Measurements from ENCODE around the gene IL26.
"Not testable (repeated sequence)": the region's sequence is repeated elsewhere in the genome, so short reads cannot be mapped to it uniquely, and the experiment has no call there.

Gene IL26

GRCh38 chr12:68239309-68239982, 13.8 kb upstream of the IL26 start:
- no peak for DNase-seq

DNA sequence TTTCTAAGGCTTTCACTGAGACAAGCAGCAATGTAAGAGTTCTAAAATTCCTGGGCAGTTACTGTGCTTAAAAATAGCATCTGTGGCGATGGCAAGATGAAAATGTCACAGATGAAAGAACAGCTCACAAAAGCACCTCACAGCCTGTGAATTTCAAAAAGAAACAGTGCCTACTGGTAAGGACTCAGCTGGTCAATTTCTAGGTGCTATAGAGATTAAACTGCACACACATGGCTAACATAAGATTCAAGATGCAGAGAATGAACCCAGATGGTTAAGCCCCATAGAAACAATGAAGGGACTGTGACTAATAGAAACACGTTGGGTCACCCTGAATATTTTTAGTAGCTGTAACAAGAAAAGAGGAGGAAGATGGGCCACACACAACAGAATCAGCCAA, 12.0 kb upstream of the IL26 start:
- no peak for DNase-seq

DNA sequence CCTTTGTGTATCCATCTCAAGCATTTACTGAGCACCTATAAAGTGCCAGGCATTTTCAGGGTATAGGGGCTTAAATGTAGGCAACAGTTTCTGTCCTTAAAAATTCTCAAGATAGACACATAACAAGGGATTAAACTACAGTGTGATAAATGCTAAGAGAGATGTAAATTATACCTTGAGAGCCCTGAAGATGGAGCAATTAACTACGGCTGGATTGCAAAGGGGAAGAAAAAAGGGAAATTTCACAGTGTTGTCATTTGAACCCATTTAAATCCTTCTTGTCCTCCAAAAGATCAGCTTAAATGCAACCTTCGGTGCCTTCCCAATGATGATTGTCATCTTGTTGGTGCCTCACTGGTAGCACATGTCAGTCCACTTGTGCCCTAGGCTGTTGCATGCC, 11.5 kb upstream of the IL26 start:
- peak; percentile 42 to 65 (median 52) for DNase-seq

GRCh38 chr12:68236421-68237059, 10.9 kb upstream of the IL26 start:
- peak; percentile 27 to 56 (median 33) for DNase-seq

- peak; percentile 14 to 33 (median 14) for DNase-seq
These were observed 10.0 kb upstream of the IL26 start for GRCh38 chr12:68235576-68235975.

- DNase-seq, result no peak
These were observed 8.5 kb upstream of the IL26 start for GRCh38 chr12:68234140-68234539.

DNA sequence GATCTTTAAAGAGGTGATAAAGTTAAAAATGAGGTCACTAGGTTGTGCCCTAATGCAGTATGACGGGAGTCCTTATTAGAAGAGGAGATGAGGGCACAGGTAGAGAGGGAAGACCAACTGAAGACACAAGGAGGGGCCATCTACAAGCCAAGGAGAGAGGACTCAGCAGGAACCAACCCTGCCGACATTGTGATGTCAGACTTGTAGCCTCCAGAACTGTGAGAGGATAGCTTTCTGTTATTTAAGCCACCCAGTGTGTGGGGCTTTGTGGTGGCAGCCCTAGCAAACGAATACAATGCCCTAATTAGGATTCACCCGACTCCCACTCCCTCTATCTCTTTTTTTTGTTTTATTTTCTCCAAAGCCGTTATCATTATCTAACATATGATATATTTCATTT, 7.9 kb upstream of the IL26 start:
- no peak for DNase-seq

DNA sequence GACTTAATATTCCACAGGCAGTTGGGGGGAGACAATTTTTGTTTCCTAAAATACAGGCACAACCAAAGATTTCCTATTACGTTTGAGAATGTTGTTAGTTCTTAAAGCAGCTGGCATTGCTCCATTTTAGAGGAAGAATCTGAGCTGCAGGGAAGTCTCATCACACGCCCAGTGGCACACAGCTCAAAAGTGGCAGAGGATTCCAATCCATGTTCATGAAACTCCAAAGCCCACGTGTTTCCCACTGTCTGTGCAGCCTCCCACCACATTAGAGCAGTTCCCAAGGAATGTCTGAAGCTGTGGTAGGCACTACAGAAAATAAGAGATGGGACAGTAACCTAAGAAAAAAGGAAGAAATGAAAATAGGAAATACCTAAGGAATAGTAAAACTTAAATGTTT, 6.1 kb upstream of the IL26 start:
- DNase-seq, result no peak

- no peak for DNase-seq
These were observed 5.6 kb upstream of the IL26 start for GRCh38 chr12:68231229-68231628.

GRCh38 chr12:68229956-68230355, 4.3 kb upstream of the IL26 start:
- no peak for DNase-seq

GRCh38 chr12:68227356-68227755, 1.7 kb upstream of the IL26 start:
- no peak for DNase-seq

GRCh38 chr12:68224613-68225285, 861 bp downstream of the IL26 start:
- DNase-seq, result no peak

DNA sequence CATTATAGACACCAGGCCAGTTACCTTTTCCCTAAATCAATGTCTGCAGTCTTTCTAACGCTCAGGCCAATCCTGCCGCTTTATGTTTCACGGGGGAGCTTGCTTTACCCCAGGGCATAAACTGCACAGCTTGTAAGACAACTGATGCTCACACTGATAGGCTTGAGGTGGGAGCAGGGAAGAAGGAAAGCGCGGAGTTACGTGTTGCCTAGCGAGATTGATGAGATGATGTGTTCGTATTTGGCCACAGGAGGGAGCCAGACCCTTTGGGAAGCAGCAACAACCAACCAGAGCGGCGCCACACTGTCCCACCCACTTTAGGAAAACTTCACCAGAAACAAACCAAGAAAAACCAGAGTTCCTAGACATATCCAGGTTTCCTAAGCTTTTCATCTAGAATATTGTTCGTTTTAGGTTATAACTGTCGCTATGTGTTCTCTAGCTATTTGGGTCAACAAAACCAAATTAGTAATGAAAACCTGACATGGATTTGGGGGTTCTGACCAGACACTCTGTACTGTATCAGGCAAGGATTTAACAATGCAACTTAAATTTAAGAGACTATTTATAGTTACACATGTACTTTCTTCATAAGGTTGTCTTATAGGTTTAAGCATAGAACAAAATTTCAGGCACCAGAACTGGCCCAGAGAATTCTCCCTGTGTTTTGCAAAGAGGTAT, 2.4 kb downstream of the IL26 start:
- DNase-seq, result peak; percentile 82 to 86 (median 85)

DNA sequence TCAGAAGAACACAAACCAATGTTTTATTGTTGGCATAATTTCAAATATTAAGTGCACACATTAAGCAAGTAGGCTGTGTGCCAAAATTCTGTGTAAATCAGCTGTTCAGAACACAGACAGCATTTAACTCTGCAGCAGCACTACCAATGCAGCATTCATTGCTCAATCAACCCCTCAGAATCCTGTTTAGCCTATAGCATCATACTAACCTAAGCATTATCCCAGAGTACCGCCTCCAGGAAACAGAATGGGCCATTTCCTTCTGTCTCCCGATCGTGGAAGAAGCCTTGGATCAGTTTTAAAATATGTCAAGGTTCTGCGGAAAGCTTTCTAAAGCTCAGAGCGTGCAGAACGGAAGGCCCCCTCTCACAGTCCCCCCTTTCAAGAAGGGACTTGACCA, 3.3 kb downstream of the IL26 start:
- no peak for DNase-seq

- no peak for DNase-seq
These were observed 4.1 kb downstream of the IL26 start for GRCh38 chr12:68221497-68221896.

GRCh38 chr12:68210875-68211274, 14.7 kb downstream of the IL26 start:
- DNase-seq, result no peak

DNA sequence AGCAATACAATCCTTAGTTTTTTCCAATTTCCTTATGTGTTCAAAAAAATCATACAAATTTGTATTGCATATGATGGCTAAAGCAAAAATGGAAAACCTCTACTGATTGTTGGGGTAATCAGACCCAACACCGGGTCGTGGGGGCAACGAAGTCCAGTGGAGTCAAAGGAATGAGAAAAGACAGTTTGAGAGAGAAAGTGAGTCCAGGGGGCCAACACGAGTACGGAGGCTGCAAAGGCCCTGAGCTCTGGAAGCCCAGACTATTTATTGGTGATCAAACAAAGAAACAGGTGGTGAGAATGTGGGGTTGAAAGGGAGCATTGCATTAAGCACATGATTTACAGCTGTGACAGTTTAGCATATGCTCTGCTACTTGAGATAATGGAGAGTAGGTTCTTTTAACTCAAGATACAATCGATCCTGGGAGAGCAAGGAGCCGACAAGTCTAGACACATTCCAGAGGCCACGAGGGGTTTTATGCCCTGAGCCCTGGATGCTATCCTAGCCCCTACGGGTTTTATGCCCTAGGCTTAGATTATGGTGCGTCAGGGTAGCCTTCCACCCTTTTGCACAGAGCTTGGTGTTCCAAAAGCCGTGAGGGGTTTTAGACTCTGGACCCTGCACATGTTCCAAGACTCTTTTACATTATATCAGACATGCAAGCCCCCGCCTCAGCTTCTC, 16.4 kb downstream of the IL26 start:
- DNase-seq, result not testable (repeated sequence)

DNA sequence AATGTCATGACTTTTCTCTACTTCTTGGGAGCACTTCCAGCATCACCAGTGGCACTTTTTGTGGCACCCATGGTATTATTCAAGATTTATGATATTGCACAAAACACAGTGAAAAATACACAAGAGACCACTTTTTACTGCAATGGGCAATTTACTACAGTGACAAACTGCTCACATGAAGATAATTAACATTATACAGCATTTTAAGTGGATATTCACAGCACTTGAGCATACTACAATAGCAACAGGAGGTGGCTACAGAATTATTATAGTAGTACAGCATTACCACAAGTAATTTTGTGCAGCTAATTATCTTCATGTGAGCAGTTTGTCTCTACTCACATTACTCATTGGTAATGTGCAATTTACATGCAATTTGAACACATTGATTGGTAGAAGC, 18.3 kb downstream of the IL26 start:
- no peak for DNase-seq

DNA sequence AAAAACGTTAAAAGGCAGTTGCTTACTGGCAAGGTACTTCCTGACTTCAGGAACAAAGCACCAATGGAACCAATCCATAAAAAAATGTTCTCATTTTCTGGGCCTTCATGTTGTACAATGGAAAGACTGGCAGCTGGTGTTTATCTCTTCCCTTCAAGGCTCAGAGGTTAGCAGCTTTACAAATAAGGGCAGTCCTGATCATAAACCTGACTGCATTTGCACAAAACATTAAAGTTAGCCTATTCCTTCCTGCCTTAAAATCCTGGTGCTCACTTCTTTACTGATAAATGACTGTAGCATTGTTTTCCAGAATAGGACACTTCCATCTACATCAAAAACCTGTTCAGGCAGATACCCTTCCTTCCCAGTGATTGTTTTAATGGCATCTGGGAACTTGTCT, 19.2 kb downstream of the IL26 start:
- DNase-seq, result no peak

GRCh38 chr12:68203460-68203875, 22.1 kb downstream of the IL26 start:
- no peak for DNase-seq

DNA sequence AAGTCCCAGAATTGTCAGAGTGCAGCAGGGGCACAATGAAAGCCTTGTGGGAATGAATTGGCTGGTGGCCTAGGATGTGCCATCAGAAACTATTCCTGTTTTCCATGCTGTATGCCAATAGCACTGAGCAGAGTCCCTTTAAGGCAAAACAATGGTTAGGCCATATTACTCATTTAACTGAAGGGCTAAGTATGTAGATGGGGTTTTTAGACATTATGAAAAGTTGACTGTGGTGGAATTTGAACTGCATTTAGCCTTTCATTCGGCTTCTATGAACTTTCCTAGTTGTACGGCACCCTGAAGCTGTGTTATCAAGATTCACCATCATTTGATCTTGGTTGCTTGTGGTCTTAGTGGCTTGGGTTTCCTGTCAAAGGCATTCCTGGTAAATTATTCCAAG, 24.8 kb downstream of the IL26 start:
- DNase-seq, result no peak

DNA sequence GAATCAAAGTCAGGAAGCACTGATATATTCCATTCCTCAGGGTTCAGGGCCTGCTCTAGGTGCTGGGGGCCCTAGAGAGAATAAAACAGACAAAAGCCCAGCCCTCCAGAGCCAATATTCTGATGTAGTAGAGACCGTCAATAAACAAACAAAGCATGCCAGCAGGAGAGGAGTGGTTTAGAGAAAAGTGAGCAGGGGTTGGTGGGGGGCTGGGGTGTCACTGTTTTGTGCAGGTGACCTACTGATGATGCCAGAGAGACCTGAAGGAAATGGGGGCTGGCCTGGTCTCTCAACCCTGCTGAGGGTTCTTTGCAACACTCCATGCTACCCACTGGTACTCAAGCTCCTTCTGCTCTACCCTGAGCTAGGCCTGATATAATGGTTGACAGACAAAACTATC, 26.5 kb downstream of the IL26 start:
- no peak for DNase-seq

DNA sequence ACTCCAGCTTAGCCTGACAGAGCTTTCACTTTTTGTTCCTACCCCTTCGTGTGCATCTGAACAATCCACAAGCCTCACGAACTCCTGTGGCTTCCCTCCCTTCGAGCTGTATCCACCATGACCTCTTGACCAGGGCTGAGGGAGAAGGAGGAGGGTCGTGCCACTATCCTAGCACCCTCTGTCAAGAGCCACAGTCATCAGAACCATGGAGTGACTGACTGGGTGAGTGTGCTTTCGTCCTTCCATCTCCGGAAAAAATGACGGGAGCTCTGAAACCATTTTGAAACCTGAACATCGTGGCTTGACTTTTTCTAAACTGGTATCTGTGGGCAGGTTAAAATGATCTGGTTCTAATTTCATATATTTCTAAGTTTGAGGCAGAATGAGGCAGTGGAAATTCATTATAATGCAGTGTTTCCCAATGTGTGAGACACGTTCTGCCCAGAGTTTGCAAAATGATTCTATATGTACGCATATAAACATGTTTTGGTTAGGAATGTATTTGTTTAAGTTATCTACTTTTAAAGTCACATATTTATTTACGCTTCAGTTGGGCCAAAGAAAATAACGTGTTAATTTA, 27.0 kb downstream of the IL26 start:
- DNase-seq, result no peak

Measured in suppressor macrophage treated with lipopolysaccharide for 1 hour (primary cell).